Mucosa of rectum (tissue), 2 donors: Measurements from ENCODE around the gene SLC16A2.
"Not testable (repeated sequence)": the region's sequence is repeated elsewhere in the genome, so short reads cannot be mapped to it uniquely, and the experiment has no call there.

Experiments used
- H3K27ac ChIP-seq, 2 donors: one replicate each; pipeline ENCODE4 v1.7.0; 2013; ENCODE audit warnings: inconsistent platforms in 2 of 2, low read depth in 2 of 2, low read length in 2 of 2
- H3K27me3 ChIP-seq, 2 donors: one replicate each; pipeline ENCODE4 v1.7.0; 2013; ENCODE audit warnings: low read length in 2 of 2; ENCODE audit not compliant: control insufficient read depth in 2 of 2, insufficient read depth in 2 of 2
- H3K36me3 ChIP-seq, 2 donors: one replicate each; pipeline ENCODE4 v1.7.0; 2013; ENCODE audit warnings: low read length in 2 of 2; ENCODE audit not compliant: control insufficient read depth in 2 of 2, insufficient read depth in 2 of 2
- H3K4me1 ChIP-seq, 2 donors: one replicate each; pipeline ENCODE4 v1.7.0; 2013; ENCODE audit warnings: low read length in 2 of 2, mild to moderate bottlenecking in 1 of 2; ENCODE audit not compliant: control insufficient read depth in 2 of 2, insufficient read depth in 2 of 2
- H3K4me3 ChIP-seq, 2 donors: one replicate each; pipeline ENCODE4 v1.7.0; 2013; ENCODE audit warnings: low read length in 2 of 2
- H3K9ac ChIP-seq, 2 donors: one replicate each; pipeline ENCODE4 v1.7.0; 2013; ENCODE audit warnings: low read length in 2 of 2, low read depth in 1 of 2, mild to moderate bottlenecking in 1 of 2
- H3K9me3 ChIP-seq, 2 donors: one replicate each; pipeline ENCODE4 v1.7.0; 2013; ENCODE audit warnings: low read length in 2 of 2; ENCODE audit not compliant: control insufficient read depth in 2 of 2
- donor health status: healthy.
- donor health status: Normal muscosa, but diverticular disease.

Gene SLC16A2

DNA sequence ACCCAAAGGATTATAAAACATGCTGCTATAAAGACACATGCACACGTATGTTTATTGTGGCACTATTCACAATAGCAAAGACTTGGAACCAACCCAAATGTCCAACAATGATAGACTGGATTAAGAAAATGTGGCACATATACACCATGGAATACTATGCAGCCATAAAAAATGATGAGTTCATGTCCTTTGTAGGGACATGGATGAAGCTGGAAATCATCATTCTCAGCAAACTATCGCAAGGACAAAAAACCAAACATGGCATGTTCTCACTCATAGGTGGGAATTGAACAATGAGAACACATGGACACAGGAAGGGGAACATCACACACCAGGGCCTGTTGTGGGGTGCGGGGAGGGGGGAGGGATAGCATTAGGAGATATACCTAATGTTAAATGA is 32.9 kb downstream of the SLC16A2 start:
- not testable (repeated sequence) for H3K36me3 ChIP-seq, H3K27me3 ChIP-seq, H3K4me1 ChIP-seq, H3K9ac ChIP-seq, H3K27ac ChIP-seq, H3K9me3 ChIP-seq, H3K4me3 ChIP-seq

DNA sequence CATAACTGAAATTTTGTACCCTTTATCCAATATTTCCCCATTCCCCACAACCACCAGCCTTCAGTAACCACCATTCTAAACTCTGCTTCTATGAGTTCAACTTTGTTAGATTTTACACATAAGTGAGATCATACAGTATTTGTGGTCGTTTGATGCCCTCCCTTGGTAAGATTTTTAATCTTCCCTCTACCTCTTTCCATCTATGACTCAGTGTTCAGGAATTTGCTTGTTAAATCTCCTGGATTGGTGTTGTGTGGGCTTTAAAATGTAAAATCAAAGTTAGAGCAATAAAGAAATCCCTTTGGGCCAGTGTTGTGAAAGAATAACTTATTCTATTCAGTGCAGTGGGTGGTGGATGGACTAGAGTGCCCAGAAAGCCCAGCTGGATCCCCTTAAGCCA is 37.4 kb downstream of the SLC16A2 start:
- Histone ChIP-seq H3K4me3 (no peak overlapping the region), H3K4me1 (no peaks in the 10 kb centered on the region), H3K36me3 (no peaks in the 10 kb centered on the region), H3K27ac (no peak overlapping the region), H3K27me3 (peaks cover 0 to 3% of the 10 kb centered on the region in 2 donors), H3K9ac (no peak overlapping the region), H3K9me3 (no peaks in the 10 kb centered on the region)

DNA sequence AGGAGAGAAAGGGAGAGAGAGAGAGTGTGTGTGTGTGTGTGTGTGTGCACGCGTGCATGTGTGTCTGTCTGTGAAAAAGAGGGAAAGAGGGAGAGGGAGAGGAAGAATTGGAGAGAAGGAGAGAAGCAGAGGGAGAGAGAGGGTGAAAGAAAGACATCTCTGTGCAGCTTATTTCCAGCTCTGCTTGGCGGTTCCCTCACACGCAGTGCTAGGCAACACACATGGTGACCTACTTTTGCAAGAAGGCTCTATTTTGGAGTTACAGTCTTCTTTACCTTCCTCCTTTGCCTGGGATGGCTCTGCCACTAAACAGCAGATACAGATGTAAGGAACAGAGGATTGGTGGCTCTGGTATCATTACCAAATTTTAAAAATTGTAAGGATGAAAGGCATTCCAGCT is 40.1 kb downstream of the SLC16A2 start:
- Histone ChIP-seq H3K36me3 (no peaks in the 10 kb centered on the region), H3K4me1 (no peaks in the 10 kb centered on the region), H3K27me3 (no peaks in the 10 kb centered on the region), H3K9me3 (no peaks in the 10 kb centered on the region), H3K27ac (no peak overlapping the region), H3K9ac (no peak overlapping the region), H3K4me3 (no peak overlapping the region)

DNA sequence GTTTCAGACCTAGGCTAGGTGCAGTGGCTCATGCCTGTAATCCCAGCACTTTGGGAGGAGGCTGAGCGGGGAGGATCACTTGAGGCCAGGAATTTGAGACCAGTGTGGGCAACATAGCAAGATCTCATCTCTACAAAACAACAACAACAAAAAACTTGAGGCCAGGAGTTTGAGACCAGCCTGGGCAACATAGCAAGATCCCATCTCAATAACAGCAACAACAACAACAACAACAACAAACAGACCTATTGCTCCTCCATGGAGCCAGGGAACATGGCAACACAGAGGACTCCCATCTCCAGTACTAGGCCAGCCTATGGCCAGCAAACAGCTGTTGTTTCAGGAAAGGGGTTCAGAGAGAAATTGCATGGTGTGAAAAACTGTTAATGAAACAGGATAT is 43.4 kb downstream of the SLC16A2 start:
- Histone ChIP-seq H3K36me3 (no peaks in the 10 kb centered on the region), H3K27ac (no peak overlapping the region), H3K27me3 (no peaks in the 10 kb centered on the region), H3K4me1 (no peaks in the 10 kb centered on the region), H3K9ac (no peak overlapping the region), H3K4me3 (no peak overlapping the region), H3K9me3 (no peaks in the 10 kb centered on the region)

DNA sequence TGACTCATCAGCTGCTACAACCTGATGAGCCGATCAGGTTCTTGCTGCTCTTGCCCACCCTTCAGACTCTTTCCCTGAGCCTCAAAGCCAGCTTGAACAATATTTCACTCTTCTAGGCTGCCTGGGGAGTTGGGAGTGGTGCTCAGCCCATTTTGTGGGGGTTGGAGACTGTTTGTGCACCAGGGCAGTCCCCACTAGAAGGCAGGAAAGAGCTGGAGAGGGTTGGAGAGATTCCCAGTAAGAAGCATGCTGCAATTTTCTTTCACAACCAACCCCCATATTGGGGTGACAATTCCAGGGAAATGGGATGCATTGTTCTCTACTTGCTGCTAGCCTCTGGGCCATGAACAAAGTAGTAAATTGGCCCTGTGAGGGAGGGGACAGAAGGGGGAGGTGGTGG is 44.1 kb downstream of the SLC16A2 start:
- no peak overlapping the region for H3K27ac ChIP-seq
- no peaks in the 10 kb centered on the region for H3K36me3 ChIP-seq
- H3K27me3 ChIP-seq, result no peaks in the 10 kb centered on the region
- H3K4me1 ChIP-seq, result no peaks in the 10 kb centered on the region
- H3K9me3 ChIP-seq, result no peaks in the 10 kb centered on the region
- H3K9ac ChIP-seq, result no peak overlapping the region
- no peak overlapping the region for H3K4me3 ChIP-seq

DNA sequence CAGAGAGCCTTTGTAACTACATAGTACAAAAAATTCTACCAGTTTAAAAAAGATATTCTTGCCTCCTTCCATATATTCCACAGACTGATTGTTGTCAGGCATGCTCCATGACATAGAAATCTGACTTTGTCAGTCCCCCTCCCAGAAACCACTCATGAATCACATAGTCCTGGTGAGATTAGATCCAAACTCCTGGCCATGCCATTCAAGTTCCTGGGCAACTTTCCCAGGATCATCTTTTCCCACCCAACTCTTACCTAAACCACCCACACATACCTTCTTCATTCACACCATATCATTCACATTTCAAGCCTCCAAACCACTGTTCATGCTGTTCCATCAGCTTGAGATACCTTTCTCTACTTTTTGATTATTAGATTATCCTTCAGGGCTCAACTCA is 46.4 kb downstream of the SLC16A2 start:
- H3K36me3 ChIP-seq, result no peaks in the 10 kb centered on the region
- H3K27ac ChIP-seq, result no peak overlapping the region
- no peak overlapping the region for H3K9ac ChIP-seq
- H3K9me3 ChIP-seq, result no peaks in the 10 kb centered on the region
- no peaks in the 10 kb centered on the region for H3K27me3 ChIP-seq
- no peak overlapping the region for H3K4me3 ChIP-seq
- H3K4me1 ChIP-seq, result no peaks in the 10 kb centered on the region

DNA sequence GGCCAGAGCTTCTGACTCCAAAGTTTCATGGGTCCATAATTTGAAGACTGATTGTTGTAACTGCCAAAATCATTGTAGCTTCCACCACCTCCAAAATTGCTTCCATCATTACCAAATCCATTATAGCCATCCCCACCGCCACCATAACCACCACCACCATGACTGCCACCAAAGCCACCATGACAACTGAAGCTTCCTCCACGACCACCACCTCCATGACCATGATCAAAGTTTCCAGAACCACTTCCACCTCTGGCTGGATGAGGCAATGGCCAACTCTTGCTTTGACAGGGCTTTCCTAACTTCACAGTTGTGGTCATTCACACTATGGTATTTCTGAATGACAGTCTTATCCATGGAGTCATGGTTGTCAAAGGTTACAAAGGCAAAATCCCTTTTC is 51.8 kb downstream of the SLC16A2 start:
- not testable (repeated sequence) for H3K9ac ChIP-seq, H3K4me1 ChIP-seq, H3K9me3 ChIP-seq, H3K27me3 ChIP-seq, H3K4me3 ChIP-seq, H3K27ac ChIP-seq, H3K36me3 ChIP-seq

DNA sequence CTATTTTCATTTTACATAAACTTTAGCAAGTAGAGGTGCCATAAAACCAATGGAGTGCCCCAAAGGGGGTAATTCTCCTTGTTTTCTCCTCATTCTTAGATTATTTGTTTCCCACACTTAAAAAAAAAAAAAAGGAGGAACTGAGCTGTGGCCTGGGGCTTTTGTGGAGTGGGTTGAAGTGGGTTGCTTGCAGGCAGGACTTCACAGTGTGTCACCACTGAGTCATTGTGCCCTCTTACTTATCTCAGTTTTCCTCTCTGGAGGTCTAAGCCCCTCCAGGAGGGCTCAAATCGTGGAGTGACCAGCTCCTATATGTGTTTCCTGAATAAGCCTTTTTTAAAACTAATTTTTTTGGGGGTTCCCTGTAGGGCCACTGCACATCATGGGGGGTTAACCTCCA is 69.0 kb downstream of the SLC16A2 start:
- Histone ChIP-seq H3K9me3 (no peaks in the 10 kb centered on the region), H3K4me3 (no peak overlapping the region), H3K36me3 (no peaks in the 10 kb centered on the region), H3K27me3 (no peaks in the 10 kb centered on the region), H3K27ac (no peak overlapping the region), H3K4me1 (no peaks in the 10 kb centered on the region), H3K9ac (no peak overlapping the region)

DNA sequence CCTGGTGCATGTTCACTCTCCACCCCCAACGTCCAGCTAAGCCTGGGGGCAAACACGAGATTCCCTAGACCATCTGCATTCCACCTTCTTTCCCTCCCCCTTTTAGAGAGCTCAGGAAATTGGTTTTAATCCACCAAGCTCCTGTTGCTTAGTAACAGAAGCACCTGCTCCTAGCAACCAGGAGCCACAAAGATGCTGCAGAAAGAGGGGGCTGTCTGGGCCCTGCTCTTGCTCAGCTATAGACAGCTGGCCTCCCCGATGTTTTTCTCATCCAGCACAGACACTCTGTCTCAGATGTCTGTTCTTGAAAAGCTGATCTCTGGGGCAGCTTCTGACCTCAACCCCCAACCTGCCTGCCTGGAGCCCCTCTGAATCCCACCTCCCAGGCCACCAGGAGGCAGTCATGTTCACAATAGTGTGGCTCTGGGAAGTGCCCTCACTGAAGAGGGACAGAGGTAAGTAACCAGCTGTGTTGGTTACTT is 71.5 kb downstream of the SLC16A2 start:
- no peak overlapping the region for H3K4me3 ChIP-seq
- H3K27me3 ChIP-seq, result peaks cover 0 to 5% of the 10 kb centered on the region in 2 donors
- H3K9ac ChIP-seq, result no peak overlapping the region
- H3K27ac ChIP-seq, result no peak overlapping the region
- no peaks in the 10 kb centered on the region for H3K9me3 ChIP-seq
- no peaks in the 10 kb centered on the region for H3K36me3 ChIP-seq
- no peaks in the 10 kb centered on the region for H3K4me1 ChIP-seq

DNA sequence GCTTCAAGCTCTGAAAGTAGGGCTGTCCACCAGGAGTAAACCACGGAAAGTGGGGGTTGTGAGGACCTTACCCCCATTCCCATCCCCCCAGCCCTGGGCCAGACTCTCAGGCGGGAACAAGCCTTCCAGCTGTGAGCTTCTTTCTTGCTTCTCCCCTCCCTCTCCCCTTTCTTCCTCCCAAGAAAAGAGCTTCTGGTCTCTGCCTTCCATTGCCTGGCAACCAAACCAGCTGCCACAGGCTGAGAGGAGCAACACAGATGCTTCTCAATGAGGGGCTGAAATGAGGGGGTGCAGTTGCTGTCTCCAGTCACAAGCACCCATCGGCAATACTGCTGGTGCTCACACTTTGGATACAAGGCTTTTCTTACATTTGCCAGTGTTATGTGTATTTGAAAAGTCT is 72.5 kb downstream of the SLC16A2 start:
- Histone ChIP-seq H3K4me1 (no peaks in the 10 kb centered on the region), H3K9me3 (no peaks in the 10 kb centered on the region), H3K9ac (no peak overlapping the region), H3K36me3 (no peaks in the 10 kb centered on the region), H3K27ac (no peak overlapping the region), H3K27me3 (peaks cover 0 to 5% of the 10 kb centered on the region in 2 donors), H3K4me3 (no peak overlapping the region)

DNA sequence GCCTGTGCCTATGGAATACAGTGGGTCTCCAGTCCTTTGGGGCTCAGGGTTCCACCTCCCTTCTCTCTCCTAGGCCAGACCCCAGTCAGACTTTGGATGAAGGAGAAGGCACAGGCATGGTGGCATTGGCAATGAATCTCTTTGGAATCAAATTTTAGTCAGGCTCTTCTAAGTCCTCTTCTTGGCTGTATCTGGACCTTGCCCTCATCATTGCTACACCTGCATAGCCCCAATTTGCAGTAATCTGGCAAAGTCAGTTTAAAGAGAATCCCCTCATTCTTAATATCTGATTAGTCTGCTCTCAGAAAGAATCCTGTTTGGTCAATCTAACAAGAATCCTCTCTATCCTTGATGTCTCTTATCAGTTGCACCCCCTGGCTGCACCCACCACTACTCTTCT is 77.6 kb downstream of the SLC16A2 start:
- H3K27ac ChIP-seq, result no peak overlapping the region
- H3K27me3 ChIP-seq, result peaks cover 0 to 5% of the 10 kb centered on the region in 2 donors
- no peaks in the 10 kb centered on the region for H3K9me3 ChIP-seq
- H3K4me1 ChIP-seq, result no peaks in the 10 kb centered on the region
- no peaks in the 10 kb centered on the region for H3K36me3 ChIP-seq
- no peak overlapping the region for H3K9ac ChIP-seq
- no peak overlapping the region for H3K4me3 ChIP-seq
